Measurements from ENCODE around the gene FGD4.
"Not testable (repeated sequence)": the region's sequence is repeated elsewhere in the genome, so short reads cannot be mapped to it uniquely, and the experiment has no call there.

The FGD4 gene

DNA sequence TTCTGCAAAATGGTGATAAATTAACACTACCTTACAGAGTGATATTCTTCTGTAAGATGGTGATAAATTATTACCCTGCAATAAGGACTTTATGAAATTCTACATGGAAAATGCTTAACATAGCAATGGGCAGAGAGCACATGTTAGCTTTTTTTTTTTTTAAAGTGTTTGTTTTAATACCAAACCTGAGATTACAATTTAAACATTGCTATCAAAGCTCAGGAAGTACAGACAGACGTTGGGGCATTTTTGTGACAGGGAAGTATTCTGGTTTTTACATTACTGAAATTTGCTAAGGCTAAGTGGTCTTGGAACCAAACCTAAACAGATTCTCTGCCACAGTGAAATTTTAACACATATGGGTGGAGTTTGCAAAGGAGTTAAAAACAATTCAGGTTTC is 133.1 kb downstream of the FGD4 start:
- DNase-seq = no peak

GRCh38 chr12:32532951-32533350 is 133.6 kb downstream of the FGD4 start:
- no peak for DNase-seq

- DNase-seq = not testable (repeated sequence)
Observed at GRCh38 chr12:32533506-32533905, 134.1 kb downstream of the FGD4 start.

DNA sequence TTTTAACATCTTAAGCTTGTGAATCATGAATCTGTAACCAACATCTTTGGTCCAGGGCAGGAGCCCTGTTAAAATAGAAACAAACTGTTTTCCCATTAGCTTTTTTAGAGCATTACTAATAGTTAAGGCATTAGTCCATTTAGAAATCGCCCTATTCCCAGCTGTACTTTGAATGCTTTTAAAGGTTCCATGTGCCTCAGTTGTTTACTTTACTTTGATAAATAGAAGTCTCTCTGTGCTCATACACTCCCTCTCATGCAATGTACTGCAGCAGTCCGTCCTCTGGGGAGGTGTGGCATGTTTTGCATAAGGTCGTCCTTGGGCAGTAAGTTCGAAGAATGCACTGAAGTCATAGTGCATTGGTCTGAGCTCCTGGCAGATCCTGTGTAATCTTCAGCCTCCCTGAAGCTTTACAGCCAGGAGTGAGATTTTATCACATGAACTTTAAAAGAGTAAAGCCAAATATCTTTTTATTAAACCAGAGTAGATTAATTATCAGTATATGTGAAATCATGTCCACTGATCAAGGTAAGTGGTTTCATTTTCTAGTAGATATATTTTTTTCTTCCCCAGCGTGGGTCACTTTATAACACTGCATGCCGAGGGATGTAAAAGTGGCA is 134.7 kb downstream of the FGD4 start:
- no peak for DNase-seq

- no peak for DNase-seq
Observed at GRCh38 chr12:32534698-32535097, 135.3 kb downstream of the FGD4 start.

DNA sequence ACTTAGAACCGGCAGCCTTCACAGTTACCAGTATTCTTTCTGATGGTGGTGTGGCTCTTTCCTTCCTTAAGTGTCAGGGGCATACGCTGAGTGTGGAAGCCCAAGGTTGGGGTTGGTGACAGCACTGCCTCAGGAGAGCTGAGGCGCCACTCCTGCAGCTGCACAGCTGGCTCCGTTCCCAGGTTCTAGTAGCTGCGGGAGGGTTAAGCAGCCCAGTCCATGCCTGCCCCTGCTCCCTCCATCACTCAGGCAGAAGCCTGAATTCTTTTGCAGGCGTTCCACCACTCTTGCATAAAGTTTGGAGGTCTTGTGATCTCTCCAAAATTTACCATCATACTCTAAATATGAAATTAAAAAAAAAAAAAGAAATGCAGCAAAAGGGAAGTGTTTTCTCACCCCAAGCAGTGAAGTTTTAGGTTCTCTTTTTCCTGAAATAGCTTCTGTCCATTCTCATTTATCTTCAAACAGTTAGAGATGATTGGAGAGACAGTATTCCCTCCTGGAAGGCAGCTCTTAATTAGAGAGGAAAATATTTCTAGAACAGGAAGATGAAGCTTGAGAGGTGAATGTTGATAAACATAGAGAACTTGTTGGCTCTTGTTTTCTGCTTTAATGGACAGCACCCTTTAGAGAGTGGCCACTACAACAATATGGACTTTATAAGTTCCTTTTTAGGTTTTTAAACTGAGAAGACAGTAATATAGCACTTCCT is 136.1 kb downstream of the FGD4 start:
- peak; percentile 31 to 42 for DNase-seq

DNA sequence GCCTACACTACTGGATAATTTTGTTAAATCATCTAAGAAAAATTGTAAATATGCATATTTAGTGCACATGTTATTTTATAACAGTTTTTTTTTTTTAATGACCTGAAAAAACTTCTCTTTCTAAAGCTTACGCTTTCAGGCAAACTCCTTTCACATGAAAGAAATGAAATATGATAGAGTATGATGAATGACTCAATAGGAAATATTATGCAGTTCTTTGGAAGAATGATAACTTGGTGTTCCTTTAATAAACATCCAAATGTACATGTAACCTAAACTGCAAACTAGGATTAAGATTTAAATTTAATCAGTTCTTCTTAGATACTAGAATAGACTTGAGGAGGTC is 136.6 kb downstream of the FGD4 start:
- DNase-seq = no peak

- no peak for DNase-seq
Observed at GRCh38 chr12:32541754-32542374, 142.5 kb downstream of the FGD4 start.

DNA sequence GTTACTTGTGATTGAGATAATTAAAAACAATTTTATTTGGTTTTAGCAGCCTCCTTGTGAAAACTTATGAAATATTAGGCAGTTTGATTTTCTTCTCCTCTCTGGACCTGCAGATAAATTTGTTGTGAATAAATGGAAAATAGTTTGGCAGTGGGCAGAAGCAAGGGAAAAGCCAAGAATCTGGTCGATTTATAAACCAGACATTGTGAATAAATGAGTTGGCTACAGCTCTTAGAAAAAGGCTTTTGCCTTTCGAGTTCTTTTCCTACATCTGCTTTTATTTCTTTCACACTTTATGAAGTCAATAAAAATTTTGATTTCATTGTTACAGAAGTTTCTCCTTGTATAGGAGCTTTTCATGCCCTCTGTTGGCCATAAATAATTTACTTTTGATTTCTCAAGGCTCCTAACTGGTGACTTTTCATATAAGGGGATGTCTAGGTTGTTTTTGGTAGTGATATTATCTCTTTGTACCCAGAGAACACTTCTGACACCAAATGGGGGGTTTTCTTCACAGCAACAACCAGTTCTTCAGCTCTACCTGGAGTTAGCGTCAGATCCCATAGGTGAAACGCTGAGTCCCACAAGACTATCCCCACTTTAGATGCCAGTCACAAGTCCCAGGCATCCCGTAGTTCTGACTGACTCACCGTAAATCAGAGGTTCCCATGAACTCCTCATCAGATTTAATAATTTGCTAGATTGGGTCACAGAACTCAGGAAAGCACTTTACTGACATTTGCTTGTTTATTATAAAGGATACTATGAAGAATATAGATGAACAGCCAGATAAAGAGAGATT is 143.3 kb downstream of the FGD4 start:
- no peak for DNase-seq

DNA sequence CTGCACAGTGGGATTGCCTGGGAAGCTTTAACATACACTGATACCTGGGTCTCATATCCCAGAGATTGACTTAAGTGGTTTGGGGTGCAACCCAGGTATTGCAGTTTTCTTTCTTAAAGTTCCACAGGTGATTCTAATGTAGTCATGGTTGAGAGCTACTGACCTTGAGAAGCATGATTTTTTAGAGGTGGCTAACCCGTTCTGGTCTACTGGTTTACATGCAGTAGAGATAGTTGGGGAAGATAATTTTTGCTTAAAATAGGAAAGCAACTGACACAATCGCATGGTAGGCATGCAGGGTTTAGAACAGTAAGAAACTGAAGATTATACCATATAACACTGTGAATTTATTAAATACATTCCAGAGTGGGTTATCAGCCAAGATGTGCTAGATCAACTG is 145.5 kb downstream of the FGD4 start:
- DNase-seq = no peak

GRCh38 chr12:32545413-32545980 is 146.1 kb downstream of the FGD4 start:
- DNase-seq = no peak

DNA sequence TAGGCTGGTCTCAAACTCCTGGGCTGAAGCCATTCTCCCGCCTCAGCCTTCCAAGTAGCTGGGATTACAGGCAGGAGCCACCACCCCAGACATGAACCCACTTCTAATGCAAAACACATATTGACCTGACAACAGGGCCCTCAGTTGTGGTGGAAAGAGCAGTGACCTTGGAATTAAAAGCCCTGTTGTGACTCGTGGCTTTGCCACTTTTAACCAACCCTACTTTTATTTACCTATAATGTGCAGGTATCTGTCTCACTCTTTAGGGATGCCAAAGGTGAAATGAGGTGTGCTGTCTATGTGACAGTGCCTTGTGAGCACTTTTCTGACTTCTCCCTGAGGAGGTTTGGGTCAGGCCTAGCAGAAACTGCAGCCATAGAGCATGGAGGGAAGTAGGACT is 146.9 kb downstream of the FGD4 start:
- no peak for DNase-seq

DNA sequence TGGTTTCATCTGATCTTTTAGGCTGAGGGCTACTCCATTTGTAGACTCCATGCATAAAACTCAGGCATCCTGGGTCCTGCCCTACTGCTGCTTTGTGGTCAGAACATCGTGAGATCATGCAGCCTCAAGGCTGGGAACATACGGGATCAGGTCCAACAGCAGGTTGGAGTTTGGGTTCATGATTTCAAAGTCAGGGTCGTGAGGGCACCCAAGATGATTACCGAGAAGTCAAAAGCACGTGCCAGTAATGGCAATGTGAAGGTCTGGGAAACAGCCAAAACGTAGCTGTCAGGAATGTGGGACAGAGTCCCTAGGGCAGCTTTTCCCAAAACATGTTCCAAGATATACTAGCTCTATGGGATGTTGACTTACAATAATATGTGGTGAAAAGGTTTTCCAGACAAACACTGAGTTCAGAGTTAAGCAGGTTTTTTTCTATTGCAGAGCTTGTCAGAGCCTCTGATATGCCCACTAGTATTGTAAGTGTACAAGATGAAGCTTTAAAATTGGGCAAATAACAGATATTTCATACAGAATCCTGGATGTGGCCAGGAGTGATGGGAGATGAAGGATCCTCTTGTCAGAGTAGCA is 149.4 kb downstream of the FGD4 start:
- DNase-seq = no peak

DNA sequence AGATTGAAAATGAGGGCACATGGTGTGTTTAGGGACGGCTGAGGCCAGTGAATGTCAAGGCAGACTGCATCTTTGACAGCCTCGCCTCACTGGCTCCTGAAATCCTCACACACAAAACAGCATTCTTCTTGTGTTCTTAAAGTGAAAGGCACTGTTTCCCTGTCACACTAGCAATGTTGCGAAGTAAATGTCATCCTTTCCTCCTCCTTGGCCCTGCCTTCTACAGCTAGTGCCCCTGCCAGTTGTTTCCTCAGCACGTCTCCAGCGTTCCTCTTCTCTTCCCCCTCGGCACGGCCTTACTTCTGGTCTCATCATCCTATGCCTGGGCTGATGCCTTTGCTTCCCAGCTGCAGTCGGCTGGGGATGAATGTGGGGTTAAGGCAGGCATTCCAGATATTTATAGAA is 150.3 kb downstream of the FGD4 start:
- no peak for DNase-seq

DNA sequence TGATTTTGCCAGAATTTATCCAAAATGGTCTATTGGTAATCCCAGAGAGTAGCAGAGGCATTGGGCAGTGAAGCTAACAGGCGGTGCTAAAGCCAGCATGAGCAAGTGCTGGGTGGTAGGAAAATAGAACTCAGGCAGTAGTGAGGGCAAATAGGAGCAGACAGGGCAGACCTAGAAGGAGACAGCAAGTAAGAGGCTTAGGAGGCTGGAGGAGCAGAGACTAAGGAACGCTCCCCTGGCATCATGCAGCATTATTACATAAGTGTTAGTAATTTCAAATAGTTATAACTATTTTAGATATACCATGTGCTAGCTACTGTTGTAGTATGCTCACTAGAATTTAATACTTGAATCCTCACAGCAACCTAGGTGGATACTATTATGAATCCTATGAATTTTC is 151.7 kb downstream of the FGD4 start:
- DNase-seq = no peak

- no peak for DNase-seq
Observed at GRCh38 chr12:32558903-32559302, 159.5 kb downstream of the FGD4 start.

DNA sequence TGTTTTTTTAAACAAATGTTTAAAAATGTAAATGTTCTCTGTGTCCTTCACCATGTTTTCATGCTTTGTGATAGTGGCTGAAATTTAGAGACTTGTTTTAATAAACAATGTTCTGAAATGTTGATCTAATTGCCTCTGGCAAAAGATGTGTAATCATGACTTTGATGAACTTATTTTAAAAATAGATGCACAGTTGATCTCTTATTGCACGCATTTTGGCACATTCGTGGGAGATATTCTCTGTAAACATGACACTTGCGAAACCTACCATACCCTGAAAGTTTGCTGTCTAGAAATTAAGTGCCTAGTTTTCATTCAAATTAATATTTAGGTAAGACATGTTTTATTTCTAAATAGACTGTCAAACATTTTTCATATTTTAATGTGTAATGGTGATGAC is 160.1 kb downstream of the FGD4 start:
- DNase-seq = no peak

DNA sequence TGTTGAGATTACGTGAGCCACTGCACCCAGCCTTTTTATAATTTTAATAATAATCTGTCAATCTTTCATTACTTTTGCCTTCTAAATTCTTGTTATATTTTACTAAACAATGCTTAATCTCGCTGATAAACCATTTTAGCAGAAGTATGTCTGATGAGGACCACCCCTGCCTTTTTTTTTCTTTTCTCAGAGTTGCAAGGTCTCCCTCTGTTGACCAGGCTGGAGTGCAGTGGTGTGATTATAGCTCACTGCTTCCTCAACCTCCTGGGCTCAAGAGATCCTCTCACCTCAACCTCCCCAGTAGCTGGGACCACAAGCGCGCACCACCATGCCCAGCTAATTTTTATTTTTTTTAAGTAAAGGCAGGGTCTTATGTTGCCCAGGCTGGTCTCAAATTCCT is 161.2 kb downstream of the FGD4 start:
- DNase-seq = no peak

GRCh38 chr12:32561931-32562341 is 162.6 kb downstream of the FGD4 start:
- no peak for DNase-seq

DNA sequence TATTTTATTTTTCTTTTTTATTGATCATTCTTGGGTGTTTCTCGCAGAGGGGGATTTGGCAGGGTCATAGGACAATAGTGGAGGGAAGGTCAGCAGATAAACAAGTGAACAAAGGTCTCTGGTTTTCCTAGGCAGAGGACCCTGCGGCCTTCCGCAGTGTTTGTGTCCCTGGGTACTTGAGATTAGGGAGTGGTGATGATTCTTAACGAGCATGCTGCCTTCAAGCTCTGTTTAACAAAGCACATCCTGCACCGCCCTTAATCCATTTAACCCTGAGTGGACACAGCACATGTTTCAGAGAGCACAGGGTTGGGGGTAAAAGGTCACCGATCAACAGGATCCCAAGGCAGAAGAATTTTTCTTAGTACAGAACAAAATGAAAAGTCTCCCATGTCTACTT is 163.1 kb downstream of the FGD4 start:
- DNase-seq = not testable (repeated sequence)

DNA sequence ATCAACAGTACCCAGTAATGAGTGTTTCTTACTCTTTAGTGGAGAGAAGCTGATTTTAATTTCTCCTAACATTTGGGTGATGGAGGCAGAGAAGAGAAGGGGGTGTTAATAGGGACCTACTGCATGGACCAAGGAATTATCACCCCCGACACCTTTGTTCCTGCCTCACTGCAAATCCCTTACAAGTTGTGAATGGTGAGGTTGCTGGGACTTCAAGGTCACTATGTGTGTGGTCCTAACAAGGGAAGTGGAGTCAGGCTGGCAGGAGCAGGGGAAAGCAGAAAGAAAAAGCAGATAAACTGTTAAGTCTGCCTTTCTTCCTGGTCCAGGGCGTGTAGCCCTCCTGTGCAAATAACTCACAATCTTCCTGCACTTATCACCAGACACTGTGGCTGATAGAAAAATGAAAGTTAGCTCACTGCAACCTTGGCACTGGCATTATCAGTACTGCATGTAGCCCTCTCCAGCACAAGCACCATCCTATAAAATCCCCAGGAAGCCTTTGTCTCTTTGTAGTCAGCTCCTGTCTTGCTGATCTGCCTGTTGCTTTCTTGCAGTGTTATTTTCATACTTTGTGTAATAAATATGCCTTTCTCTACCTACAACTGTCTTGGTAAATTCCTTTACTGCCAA is 167.4 kb downstream of the FGD4 start:
- DNase-seq = no peak

DNA sequence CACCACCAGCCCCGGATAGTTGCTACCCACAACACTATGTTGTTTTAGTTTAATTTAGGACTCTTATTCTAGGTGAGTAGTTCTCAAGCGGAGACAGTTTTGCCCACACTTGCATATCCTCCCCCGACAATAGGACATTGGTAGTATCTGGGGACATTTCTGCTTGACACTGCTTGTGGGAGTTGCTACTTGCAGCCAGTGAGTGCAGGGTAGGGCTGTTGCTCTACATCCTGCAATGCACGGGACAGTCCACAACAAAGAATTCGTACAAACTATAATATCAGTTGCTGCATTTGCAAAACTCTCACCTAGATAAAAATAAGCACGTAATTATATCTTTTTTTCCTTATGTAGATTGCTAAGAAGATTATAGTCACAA is 167.9 kb downstream of the FGD4 start:
- no peak for DNase-seq

GRCh38 chr12:32568228-32568627 is 168.9 kb downstream of the FGD4 start:
- peak in 1 of 2 experiments; percentile 80 for DNase-seq
